Mononuclear cell (primary cell): ENCODE data around the gene GATC. TPM values are rescaled to one million over a fixed set of nuclear protein-coding genes. Genes with fewer than 3 reads are reported as not detected.

Source experiments
- H3K27me3 ChIP-seq: 2 replicates; pipeline ENCODE4 v1.6.0; 2011; ENCODE audit warnings: low read length, control low read depth; ENCODE audit not compliant: insufficient read depth
- H3K4me1 ChIP-seq: 2 replicates; pipeline ENCODE4 v1.5.1; 2011; ENCODE audit warnings: mild to moderate bottlenecking, low read length, control low read depth; ENCODE audit not compliant: insufficient read depth
- H3K4me3 ChIP-seq: 2 replicates; pipeline ENCODE4 v1.5.1; 2011; ENCODE audit warnings: mild to moderate bottlenecking, low read length, moderate library complexity
- H3K9me3 ChIP-seq: 2 replicates; pipeline ENCODE4 v1.5.1; 2011; ENCODE audit warnings: low read depth, mild to moderate bottlenecking, control low read depth, low read length
- total RNA-seq: library from RNA; depleted of rRNA; stranded (reverse); fragments of >200 nt; gene quantifications from one replicate; pipeline ENCODE4 v1.2.3, GENCODE V29; 2012

GATC gene
- total RNA-seq, 1 donor: 11.0 TPM

DNA sequence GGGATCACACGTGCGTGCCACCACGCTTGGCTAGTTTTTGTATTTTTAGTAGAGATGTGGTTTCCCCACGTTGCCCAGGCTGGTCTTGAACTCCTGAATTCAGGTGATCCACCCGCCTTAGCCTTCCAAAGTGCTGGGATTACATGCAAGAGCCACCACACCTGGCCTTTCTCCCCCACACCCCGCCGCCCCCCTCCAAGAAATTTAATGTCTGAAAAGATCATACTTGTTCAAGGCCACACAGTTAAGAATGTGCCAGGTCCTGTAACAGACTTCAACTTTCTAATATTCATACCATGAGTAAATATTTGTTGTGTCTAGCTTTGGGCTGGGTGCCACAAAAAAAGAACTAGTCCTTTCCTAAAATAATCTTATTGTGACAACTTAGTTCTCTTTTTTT, 9.1 kb downstream of the GATC start:
- H3K9me3 ChIP-seq: no peaks in the 10 kb centered on the region
- H3K4me1 ChIP-seq: no peaks in the 10 kb centered on the region
- no peaks in the 10 kb centered on the region for H3K27me3 ChIP-seq
- no peak overlapping the region for H3K4me3 ChIP-seq

DNA sequence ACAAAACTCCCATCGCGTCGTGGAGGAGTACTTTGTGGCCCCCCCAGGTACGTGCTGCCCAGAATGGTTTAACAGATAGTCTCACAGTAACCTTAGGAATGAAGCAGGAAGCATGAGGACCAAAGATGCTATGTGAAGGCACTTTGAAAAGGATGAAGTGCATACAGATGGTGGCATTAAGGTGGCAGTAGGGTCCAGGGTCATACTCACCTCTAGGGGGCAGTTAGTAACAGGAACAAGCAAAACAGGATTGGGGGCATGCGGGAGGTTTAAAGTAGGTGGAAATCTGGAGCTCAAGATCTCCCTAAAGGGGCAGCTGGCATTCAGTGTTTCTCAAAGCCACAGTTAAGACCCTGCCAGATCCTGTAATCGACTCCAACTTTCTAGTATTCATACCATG, 10.9 kb downstream of the GATC start:
- Histone ChIP-seq H3K9me3 (no peaks in the 10 kb centered on the region), H3K4me3 (no peak overlapping the region), H3K27me3 (no peaks in the 10 kb centered on the region), H3K4me1 (no peaks in the 10 kb centered on the region)

DNA sequence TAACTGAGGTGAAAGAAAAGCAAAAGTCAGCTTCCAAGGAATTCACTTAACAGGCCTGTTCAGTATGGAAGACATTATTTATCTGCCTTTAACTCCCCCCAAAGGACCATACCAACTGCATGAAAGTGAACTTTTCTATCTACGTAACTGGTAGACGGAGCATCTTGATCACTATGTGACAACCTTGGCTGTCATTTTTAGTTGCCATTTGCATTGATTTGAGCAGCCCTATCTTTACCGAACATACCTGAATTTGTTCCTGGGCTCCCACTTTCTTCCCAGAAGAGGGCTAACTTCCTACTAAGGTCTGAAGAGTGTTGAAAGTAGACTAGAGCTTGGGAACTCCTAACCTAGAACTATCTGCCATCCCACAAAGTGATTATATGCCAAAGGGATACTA, 13.9 kb downstream of the GATC start:
- H3K4me1 ChIP-seq: no peaks in the 10 kb centered on the region
- no peaks in the 10 kb centered on the region for H3K9me3 ChIP-seq
- H3K27me3 ChIP-seq: no peaks in the 10 kb centered on the region
- H3K4me3 ChIP-seq: no peak overlapping the region

GRCh38 chr12:120462099-120462640, 15.9 kb downstream of the GATC start:
- H3K9me3 ChIP-seq: no peaks in the 10 kb centered on the region
- H3K27me3 ChIP-seq: no peaks in the 10 kb centered on the region
- H3K4me1 ChIP-seq: peaks cover 12% of the 10 kb centered on the region
- H3K4me3 ChIP-seq: no peak overlapping the region

GRCh38 chr12:120463712-120464111, 17.5 kb downstream of the GATC start:
- Histone ChIP-seq H3K4me3 (no peak overlapping the region), H3K27me3 (no peaks in the 10 kb centered on the region), H3K9me3 (no peaks in the 10 kb centered on the region), H3K4me1 (peaks cover 28% of the 10 kb centered on the region)

DNA sequence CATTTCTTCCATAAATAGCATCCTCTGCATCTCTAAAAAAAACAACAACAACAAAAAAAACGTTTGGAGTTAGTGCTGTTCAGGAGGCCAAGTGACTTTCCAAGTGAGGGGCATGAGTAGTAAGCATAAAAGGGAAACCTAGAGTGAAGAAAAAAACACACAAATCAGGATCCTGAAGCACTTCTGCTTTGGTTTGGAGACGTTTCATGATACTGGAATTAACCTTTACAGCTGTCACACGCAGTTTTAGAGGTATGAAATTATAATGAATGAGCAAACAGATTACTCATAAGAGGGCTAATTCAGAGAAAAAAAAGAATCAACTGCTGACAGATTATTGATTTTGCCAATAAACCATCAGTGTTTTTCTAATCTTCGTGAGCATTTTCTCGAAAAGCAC, 19.5 kb downstream of the GATC start:
- H3K4me1 ChIP-seq: peaks cover 40% of the 10 kb centered on the region

GRCh38 chr12:120466560-120467315, 20.5 kb downstream of the GATC start:
- Histone ChIP-seq H3K4me3 (no peak overlapping the region), H3K9me3 (no peaks in the 10 kb centered on the region), H3K27me3 (no peaks in the 10 kb centered on the region)

More for the DNA sequence above, 19.5 kb downstream of the GATC start:
- no peaks in the 10 kb centered on the region for H3K9me3 ChIP-seq
- H3K4me3 ChIP-seq: no peak overlapping the region
- H3K27me3 ChIP-seq: no peaks in the 10 kb centered on the region

DNA sequence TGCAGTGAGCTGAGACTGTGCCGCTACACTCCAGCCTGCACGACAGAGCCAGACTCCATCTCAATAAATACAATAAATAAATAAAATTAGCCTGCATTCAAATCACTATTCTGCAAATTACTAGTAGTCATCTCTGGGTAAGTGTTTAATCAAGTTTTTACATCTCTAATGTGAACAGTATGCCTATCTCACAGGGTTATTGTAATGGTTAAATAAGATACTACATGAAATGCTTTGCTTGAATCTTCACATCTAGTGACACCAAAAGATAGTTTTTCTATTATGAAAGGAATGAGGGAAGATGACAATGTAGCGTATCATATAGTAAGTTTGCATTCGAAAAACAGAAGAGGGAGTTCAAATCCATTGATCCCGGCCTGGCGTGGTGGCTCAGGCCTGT, 21.2 kb downstream of the GATC start:
- no peak overlapping the region for H3K4me3 ChIP-seq
- no peaks in the 10 kb centered on the region for H3K9me3 ChIP-seq
- peaks cover 40% of the 10 kb centered on the region for H3K4me1 ChIP-seq
- H3K27me3 ChIP-seq: no peaks in the 10 kb centered on the region

More at GRCh38 chr12:120466560-120467315, 20.5 kb downstream of the GATC start:
- peaks cover 40% of the 10 kb centered on the region for H3K4me1 ChIP-seq

GRCh38 chr12:120468325-120468820, 22.1 kb downstream of the GATC start:
- no peaks in the 10 kb centered on the region for H3K27me3 ChIP-seq
- peaks cover 40% of the 10 kb centered on the region for H3K4me1 ChIP-seq
- no peaks in the 10 kb centered on the region for H3K9me3 ChIP-seq
- H3K4me3 ChIP-seq: peak overlapping the region; percentile 76

DNA sequence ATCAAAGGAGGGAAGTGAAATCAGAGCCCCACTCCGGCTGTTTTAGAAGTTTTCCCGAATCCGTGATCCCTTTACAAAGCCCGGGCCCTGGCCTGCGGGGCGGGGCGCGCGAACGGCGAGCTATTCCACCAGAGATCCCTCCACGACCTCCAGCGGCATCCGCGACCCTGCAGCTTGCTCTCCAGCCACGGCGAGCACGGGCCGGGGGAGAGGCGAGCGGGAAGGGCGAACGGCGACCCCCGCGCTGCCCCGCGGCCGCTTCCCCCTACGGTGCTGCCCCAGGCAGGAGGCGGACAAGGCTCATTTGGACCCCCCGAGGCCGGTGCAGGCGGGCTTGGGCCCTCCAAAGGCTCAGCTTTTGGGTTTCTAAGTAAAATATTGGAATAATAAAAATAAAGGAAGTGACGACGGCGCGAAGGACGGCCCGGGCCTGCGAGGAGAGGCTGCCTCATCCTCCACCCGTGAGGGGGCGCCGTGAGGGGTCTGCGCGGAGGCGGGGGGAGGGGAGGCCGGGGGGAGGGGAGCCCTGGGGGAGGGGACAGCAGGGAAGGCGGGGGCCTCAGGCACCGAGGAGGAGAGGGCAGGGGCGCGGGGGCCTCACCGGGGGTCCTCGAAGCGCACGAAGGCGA, 22.7 kb downstream of the GATC start:
- H3K4me3 ChIP-seq: peak overlapping the region; percentile 76
- peaks cover 41% of the 10 kb centered on the region for H3K4me1 ChIP-seq
- H3K27me3 ChIP-seq: no peaks in the 10 kb centered on the region
- no peaks in the 10 kb centered on the region for H3K9me3 ChIP-seq

- Histone ChIP-seq H3K27me3 (no peaks in the 10 kb centered on the region), H3K4me1 (peaks cover 46% of the 10 kb centered on the region), H3K4me3 (peak within 1 kb of the TSS; percentile 76), H3K9me3 (no peaks in the 10 kb centered on the region)
Observed at GRCh38 chr12:120469450-120470149, 23.4 kb downstream of the GATC start, which contains the start of gene SRSF9. Gene SRSF9, minus strand, starts transcription at chr12:120469748. Its CDS starts 139 bp downstream, at chr12:120469609.

DNA sequence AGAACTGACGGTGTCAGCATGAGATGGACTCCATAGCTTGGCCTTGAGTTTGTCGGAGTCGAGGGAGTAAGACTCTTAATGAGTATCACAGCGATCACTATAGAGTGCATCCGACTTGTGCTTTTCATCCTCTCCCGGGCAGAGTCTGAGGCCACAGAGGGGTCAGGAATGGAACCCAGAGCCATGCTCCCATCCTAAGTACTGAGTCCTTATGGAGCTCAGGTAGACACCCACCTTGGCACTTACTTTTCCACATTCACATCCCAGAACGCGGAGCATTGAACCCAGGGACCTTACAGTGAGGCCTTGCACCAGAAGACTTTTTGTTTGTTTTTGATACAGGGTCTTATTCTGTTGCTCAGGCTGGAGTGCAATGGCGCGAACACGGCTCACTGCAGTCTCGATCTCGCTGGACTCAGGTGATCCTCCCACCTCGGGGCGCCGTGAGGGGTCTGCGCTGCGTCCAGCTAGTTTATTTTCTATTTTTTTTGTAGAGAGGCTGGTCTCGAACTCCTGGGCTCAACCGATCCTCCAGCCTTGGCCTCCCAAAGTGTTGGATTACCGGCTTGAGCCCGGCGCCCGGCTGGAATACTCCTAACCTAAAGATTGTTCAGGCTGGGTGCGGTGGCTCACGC, 24.0 kb downstream of the GATC start:
- Histone ChIP-seq H3K4me3 (peak overlapping the region; percentile 76), H3K4me1 (peaks cover 50% of the 10 kb centered on the region), H3K9me3 (no peaks in the 10 kb centered on the region), H3K27me3 (no peaks in the 10 kb centered on the region)

DNA sequence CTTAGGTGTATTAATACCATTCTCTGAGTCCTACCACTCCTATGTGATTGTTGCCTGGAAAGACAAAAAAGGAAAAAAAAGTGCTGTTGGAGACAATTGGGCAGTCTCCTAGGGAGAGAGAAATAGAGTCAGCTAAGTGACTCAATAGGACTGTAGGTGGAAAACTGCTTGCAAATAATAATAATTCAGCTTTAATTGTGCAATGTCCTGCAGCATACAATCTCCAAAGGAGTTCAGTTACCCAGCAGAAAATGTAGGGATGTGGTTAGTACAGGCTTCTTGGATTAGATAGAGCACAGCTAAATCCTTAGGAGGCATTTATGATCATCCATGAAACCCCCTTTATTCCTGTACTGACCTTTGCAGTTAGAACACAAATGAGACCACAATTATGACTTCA, 26.3 kb downstream of the GATC start:
- Histone ChIP-seq H3K4me3 (no peak overlapping the region), H3K9me3 (no peaks in the 10 kb centered on the region), H3K27me3 (no peaks in the 10 kb centered on the region), H3K4me1 (peaks cover 34% of the 10 kb centered on the region)

- Histone ChIP-seq H3K4me1 (peaks cover 20% of the 10 kb centered on the region), H3K27me3 (no peaks in the 10 kb centered on the region), H3K4me3 (no peak overlapping the region), H3K9me3 (no peaks in the 10 kb centered on the region)
Observed at GRCh38 chr12:120473807-120474615, 27.8 kb downstream of the GATC start.
